Panc1 (cell line): Measurements from ENCODE around the gene PARVB.

ENCODE experiments used
- POLR2AphosphoS5 ChIP-seq: IDR thresholded peaks from 2 replicates; pipeline ENCODE4 v1.6.1; 2012; ENCODE audit warnings: mild to moderate bottlenecking, low read depth, low read length, moderate library complexity
- SIN3A ChIP-seq: IDR thresholded peaks from 2 replicates; pipeline ENCODE4 v1.6.1; 2012; ENCODE audit warnings: low read depth, mild to moderate bottlenecking, low read length, moderate library complexity, borderline replicate concordance; ENCODE audit not compliant: insufficient read depth
- TF ChIP-seq, protein P1 (sequence below): fragments of 450-650 bp; IDR thresholded peaks from 2 replicates; pipeline ENCODE4 v1.5.1; 2017; ENCODE audit warnings: mild to moderate bottlenecking

DNA sequence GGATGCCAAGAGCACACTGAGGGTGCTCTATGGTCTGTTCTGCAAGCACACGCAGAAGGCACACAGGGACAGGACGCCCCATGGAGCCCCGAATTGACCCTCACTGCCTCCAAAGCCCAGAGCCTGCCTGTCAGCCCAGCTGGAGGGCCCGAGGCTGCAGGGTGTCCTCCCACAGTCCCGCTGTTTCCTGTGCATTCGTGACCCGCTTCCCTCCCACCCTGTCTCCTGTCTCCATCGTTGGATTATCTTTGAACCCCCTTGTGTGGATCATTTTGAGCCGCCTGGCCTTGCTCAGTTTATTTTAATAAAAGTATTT lies 182.2 kb downstream of the PARVB start:
- TF ChIP-seq, protein P1, sequence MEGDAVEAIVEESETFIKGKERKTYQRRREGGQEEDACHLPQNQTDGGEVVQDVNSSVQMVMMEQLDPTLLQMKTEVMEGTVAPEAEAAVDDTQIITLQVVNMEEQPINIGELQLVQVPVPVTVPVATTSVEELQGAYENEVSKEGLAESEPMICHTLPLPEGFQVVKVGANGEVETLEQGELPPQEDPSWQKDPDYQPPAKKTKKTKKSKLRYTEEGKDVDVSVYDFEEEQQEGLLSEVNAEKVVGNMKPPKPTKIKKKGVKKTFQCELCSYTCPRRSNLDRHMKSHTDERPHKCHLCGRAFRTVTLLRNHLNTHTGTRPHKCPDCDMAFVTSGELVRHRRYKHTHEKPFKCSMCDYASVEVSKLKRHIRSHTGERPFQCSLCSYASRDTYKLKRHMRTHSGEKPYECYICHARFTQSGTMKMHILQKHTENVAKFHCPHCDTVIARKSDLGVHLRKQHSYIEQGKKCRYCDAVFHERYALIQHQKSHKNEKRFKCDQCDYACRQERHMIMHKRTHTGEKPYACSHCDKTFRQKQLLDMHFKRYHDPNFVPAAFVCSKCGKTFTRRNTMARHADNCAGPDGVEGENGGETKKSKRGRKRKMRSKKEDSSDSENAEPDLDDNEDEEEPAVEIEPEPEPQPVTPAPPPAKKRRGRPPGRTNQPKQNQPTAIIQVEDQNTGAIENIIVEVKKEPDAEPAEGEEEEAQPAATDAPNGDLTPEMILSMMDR: no peak
- TF ChIP-seq SIN3A (no peak), POLR2AphosphoS5 (no peak)
